Measurements from ENCODE around the gene TNFRSF8.

Gene TNFRSF8

DNA sequence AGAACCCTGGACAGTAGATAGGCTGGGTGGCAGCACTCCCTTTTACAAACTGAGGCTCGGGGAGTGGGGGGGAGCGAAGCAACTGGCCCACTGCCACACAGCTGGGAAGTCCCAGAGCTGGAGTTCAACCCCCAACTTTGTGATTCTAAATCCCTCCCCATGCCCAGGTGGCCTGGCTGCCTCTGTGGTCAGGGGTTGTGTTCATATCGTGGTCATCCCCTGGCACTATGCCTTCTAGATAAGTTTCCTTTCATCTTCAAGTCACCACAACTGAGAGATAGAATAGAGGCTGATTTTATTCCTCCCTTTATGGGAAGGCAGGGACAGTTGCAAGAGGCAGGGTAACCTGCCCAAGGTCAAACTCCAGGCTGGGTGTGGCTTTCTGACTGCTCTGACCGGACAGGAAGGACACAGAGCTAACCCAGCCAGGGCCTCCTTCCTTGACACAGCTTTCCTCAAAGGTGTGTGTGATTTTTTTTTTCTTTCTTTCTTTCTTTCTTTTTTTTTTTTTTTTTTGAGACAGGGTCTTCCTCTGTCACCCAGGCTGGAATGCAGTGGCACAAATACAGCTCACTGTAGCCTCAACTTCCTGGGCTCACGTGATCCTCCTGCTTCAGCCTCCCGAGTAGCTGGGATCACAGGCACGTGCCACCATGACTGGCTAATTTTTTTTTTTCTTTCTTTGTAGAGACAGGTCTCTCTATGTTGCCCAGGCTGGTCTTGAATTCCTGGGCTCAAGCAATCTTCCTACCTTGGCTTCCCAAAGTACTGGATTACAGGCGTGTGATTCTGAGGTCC is 85.3 kb downstream of the TNFRSF8 start:
- H3K36me3 Mint-ChIP-seq (ENCODE audit: insufficient read depth): peaks cover 3% of the 10 kb centered on the region
- no peak for ATAC-seq (replicated peaks; ENCODE audit: extremely low read depth, poor library complexity, severe bottlenecking)
- H3K9me3 Mint-ChIP-seq: no peaks in the 10 kb centered on the region
- peak overlapping the region; percentile 56 for H3K4me3 Mint-ChIP-seq
- peak overlapping the region; percentile 90 for H3K27ac Mint-ChIP-seq (ENCODE audit: low read depth)
- DNase-seq (ENCODE audit: low spot score in 2 of 2): no peak
- peaks cover 70% of the 10 kb centered on the region for H3K4me1 Mint-ChIP-seq
- H3K27me3 Mint-ChIP-seq: no peaks in the 10 kb centered on the region

DNA sequence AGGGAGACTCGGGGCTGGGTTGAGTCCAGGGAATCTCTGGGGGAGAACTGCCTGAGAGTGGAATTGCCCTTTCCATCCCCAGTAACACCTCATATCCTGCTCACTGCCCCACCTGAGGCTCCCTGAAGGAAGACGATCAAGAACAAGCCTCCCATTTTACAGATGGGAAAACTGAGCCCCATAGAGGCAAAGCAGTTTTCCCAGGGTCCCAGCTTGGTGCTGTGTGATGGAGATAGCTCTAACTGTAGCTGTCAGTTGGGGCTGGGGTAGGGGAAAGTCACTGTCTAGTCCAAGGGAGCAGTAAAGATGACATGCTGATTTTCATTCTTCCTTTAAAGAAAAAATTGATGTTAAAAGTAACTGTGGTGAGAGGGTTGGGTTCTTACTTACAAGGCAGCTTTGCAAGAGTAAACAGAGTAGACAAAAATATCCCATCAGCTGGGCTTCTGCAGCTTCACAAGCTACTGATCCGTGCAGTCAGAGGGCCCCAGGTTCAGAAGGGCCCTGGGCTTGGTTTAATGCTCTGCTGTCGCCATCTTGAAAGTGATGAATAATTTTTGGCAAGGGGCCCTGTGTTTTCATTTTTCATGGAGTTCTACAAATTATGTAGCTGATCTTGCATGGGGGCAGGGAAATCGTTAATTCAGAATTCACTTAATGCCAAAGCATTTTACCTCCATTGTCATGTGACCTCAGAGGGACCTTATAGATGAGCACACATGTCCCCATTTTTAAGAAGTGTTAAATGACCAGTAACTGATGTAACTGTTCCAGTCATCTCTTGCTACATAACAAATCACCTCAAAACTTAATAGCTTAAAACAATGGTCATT is 86.1 kb downstream of the TNFRSF8 start:
- Mint-ChIP-seq H3K27me3 (no peaks in the 10 kb centered on the region), H3K27ac (ENCODE audit: low read depth) (peak overlapping the region; percentile 90), H3K4me1 (peaks cover 66% of the 10 kb centered on the region), H3K9me3 (no peaks in the 10 kb centered on the region), H3K4me3 (peak overlapping the region; percentile 56), H3K36me3 (ENCODE audit: insufficient read depth) (peaks cover 3% of the 10 kb centered on the region)
- no peak for ATAC-seq (replicated peaks; ENCODE audit: extremely low read depth, poor library complexity, severe bottlenecking)
- DNase-seq (ENCODE audit: low spot score in 2 of 2): no peak

DNA sequence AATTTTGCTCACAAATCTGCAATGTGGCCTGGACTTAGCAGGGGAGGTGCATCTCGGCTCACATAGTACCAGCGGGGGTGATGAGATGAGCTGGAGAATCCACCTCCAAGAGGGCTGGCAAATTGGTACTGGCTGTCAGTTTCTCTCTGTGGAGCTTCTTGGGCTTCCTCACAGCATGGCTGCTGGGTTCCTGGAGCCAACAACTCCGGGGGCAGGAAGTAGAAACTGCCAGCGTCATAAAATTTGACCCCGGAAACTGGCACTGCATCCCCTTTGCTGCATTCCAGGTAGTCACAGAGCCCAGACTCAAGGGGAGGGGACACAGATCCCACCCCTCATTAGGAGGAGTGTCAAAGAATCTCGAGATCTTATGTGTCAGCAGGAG is 86.7 kb downstream of the TNFRSF8 start:
- peak overlapping the region; percentile 56 for H3K4me3 Mint-ChIP-seq
- H3K4me1 Mint-ChIP-seq: peaks cover 68% of the 10 kb centered on the region
- H3K9me3 Mint-ChIP-seq: no peaks in the 10 kb centered on the region
- H3K36me3 Mint-ChIP-seq (ENCODE audit: insufficient read depth): peaks cover 3% of the 10 kb centered on the region
- H3K27ac Mint-ChIP-seq (ENCODE audit: low read depth): peak overlapping the region; percentile 90
- DNase-seq (ENCODE audit: low spot score in 2 of 2) (no peak), ATAC-seq (replicated peaks; ENCODE audit: extremely low read depth, poor library complexity, severe bottlenecking) (no peak)
- no peaks in the 10 kb centered on the region for H3K27me3 Mint-ChIP-seq

DNA sequence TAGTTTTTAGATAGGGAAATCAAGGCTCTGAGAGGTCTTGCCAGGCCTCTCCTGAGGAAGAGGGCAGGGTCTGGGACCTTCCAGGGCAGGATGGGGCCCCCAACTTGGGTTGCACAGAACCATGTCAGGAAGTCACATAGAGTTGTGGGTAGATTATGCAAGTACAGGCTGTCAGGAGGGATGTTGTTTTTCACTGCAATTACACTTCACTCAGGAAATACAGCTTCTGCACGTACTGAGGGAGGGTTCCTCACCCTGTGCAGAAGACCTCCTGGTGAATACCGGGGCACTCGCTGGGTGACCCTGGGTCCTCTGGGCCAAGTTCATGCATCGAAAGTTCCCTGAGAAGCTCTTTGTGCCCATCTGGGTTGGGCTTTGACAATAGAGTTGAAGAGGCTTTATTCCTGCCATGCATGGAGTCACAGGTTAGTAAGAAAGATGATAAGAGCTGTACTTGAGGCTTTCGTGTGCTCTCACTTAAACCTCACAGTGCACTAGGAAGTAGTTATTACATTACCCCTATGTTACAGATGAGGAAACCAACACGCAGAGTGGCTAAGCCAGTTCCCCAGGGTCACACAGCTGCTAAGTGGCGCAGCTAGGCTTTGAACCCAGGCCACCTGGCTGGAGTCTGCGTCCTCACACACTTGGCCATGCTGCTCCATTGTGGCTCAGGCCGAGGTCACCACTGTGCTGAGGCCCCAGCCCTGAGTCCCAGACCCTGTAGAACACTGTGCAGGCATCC is 87.5 kb downstream of the TNFRSF8 start:
- Mint-ChIP-seq H3K36me3 (ENCODE audit: insufficient read depth) (peaks cover 6% of the 10 kb centered on the region), H3K27me3 (no peaks in the 10 kb centered on the region), H3K4me3 (peak overlapping the region; percentile 70), H3K4me1 (peaks cover 76% of the 10 kb centered on the region), H3K9me3 (no peaks in the 10 kb centered on the region), H3K27ac (ENCODE audit: low read depth) (peak overlapping the region; percentile 91)
- DNase-seq (ENCODE audit: low spot score in 2 of 2) (peak in 1 of 2 donors; percentile 20), ATAC-seq (replicated peaks; ENCODE audit: extremely low read depth, poor library complexity, severe bottlenecking) (peak; percentile 86)

DNA sequence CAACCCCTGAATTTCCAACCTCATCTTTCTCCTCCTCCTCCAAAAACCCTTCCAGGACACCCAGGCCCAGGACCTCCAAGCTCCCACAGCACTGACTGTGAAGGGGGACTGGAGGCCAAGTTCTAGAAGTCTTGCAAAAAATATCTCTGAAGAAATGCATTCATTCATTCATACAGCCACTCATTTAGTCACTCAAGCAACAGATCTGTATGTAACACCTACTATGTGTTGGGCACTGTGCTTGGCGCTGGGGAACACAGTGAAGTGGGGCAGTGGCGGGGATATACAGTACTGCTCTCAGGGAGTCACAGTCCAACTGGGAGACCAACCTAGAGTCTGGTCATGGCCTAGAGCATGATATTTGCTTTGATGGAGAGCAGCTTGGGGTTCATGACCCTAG is 88.4 kb downstream of the TNFRSF8 start:
- ATAC-seq (replicated peaks; ENCODE audit: extremely low read depth, poor library complexity, severe bottlenecking) (no peak), DNase-seq (ENCODE audit: low spot score in 2 of 2) (no peak)
- H3K27ac Mint-ChIP-seq (ENCODE audit: low read depth): peak overlapping the region; percentile 91
- no peaks in the 10 kb centered on the region for H3K27me3 Mint-ChIP-seq
- peaks cover 78% of the 10 kb centered on the region for H3K4me1 Mint-ChIP-seq
- peak overlapping the region; percentile 70 for H3K4me3 Mint-ChIP-seq
- H3K36me3 Mint-ChIP-seq (ENCODE audit: insufficient read depth): peaks cover 6% of the 10 kb centered on the region
- H3K9me3 Mint-ChIP-seq: no peaks in the 10 kb centered on the region

DNA sequence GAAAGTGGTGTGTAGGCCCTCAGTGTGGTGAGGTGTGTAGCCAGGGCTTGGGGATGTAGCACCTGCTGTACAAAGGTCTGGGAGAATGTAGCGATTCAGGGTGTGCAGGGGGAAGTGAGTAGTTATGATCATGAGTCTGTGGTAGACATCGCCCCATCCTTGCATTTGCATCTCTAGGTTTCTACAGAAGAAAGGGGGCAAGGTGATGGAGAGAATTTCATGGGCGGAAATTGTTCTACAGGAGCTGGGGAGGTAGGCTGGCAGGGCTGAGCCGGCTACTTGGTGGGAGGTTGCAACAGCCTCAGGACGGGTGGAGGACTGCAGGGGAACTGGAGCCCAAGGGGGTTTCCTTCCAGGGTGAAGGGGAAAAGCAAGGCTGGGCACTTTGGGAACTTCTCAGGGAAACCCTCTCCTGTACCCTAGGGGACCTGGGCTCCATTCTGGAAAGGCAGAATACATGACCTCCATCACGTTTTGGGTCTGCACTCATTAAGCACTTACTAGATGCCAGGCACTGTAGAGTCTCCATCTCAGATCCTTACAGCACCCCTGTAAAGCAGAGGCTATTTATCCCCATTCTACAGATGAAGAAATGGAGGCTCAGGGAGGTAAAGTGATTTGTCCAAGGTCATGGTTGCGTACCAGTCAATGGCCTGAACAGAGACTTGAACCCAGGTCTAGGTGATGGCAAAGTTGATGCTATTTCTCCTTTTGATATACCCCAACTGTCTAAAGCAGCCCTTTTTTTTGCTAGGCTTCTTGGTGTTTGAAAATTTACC is 89.2 kb downstream of the TNFRSF8 start:
- Mint-ChIP-seq H3K4me3 (peak overlapping the region; percentile 70), H3K27me3 (no peaks in the 10 kb centered on the region), H3K9me3 (no peaks in the 10 kb centered on the region), H3K36me3 (ENCODE audit: insufficient read depth) (peaks cover 9% of the 10 kb centered on the region), H3K27ac (ENCODE audit: low read depth) (peak overlapping the region; percentile 91), H3K4me1 (peaks cover 76% of the 10 kb centered on the region)
- ATAC-seq (replicated peaks; ENCODE audit: extremely low read depth, poor library complexity, severe bottlenecking): no peak
- no peak for DNase-seq (ENCODE audit: low spot score in 2 of 2)

DNA sequence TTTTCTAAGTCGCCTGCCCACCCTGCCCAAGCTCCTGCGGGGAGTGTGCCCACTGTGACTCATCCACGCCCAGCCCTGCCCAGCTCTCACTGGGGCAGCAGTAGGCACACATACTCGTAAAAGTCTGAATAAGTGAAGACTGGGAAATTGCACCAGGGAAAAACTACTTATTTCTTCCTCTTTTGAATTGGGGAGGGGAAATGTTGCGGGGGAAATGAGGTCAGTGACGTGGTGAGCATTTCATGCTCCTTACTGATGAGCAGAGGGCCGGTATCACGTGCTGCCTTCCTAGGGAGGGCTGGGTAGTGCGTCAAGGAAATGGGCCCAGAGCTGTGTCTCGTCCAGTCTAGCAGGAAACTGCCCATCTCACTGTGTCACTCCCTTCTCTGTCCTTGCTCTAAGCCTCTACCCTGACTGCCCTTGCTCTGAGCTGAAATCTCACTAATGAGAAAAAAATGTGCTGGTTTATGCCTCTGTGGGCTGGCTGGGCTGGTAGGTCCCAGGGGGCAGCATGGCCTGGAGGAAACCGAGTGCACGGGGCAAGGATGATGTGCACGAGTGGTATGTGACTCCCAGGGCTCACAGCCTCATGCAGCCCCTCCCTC is 90.2 kb downstream of the TNFRSF8 start:
- Mint-ChIP-seq H3K27me3 (no peaks in the 10 kb centered on the region), H3K4me3 (peak overlapping the region; percentile 23), H3K9me3 (no peaks in the 10 kb centered on the region), H3K36me3 (ENCODE audit: insufficient read depth) (peaks cover 11% of the 10 kb centered on the region), H3K4me1 (peaks cover 85% of the 10 kb centered on the region), H3K27ac (ENCODE audit: low read depth) (peak overlapping the region; percentile 95)
- DNase-seq (ENCODE audit: low spot score in 2 of 2): no peak
- no peak for ATAC-seq (replicated peaks; ENCODE audit: extremely low read depth, poor library complexity, severe bottlenecking)

DNA sequence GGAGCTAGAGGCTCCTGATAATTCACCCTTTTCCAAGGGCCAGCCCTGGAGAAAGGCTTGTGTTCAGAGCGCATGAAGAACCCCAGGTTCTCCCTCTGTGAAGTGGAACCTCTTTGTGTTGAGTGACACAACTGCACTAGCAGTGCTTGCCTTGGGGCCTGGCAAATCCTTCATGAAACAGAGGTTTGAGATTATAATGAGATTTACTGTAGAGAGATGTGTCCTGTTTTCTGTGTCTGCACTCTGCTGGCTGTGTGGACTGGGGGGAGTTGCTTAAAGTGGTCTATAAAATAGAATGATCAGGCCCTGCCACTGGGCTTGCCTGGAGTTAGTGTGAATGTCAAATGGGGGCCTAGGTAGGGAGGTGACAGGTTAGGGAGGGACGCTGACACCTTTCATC is 92.2 kb downstream of the TNFRSF8 start:
- Mint-ChIP-seq H3K27ac (ENCODE audit: low read depth) (peak overlapping the region; percentile 90), H3K4me1 (peaks cover 82% of the 10 kb centered on the region), H3K27me3 (no peaks in the 10 kb centered on the region), H3K4me3 (no peak overlapping the region), H3K36me3 (ENCODE audit: insufficient read depth) (peaks cover 11% of the 10 kb centered on the region), H3K9me3 (no peaks in the 10 kb centered on the region)
- ATAC-seq (replicated peaks; ENCODE audit: extremely low read depth, poor library complexity, severe bottlenecking) (no peak), DNase-seq (ENCODE audit: low spot score in 2 of 2) (no peak)

DNA sequence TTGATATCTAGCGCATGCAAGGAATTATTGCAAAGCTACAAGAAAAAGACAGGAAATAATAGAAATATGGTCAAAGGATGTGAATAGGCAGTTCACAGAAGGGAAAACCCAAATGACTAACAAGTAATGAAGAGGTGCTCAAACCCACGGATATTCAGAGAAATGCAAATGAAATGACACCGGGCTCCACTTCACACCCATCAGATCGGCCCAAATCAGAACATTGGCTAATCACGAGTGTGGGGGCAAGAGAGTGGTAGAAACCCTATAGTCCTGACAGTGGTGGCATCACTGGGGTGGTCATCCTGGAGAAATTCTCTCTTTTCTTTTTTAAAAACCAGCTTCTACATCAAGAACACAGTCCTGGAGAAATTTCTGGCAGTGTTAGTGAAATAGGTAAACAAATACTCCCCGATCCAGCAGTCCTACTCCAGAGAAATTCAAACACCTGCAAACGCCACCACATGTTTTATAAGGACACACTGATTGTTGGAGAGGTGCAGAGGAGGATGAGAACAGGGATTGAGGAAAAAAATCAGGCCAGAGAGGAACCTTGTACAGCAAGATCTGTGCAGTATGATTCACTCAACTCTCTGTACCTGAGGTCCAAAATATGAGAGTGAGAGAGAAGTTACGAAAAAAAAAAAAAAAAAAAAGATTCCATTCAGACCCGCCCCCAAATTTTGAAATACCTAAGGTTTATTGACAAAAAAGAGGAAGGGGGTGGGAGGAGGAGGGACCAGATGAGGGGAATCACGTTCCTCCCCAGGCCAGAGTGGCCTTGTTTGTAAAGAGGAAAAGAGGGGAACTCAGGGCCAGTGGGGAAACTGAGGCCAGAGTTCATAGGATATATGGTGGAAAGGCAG is 94.5 kb downstream of the TNFRSF8 start:
- no peaks in the 10 kb centered on the region for H3K9me3 Mint-ChIP-seq
- H3K4me3 Mint-ChIP-seq: peak overlapping the region; percentile 66
- H3K27ac Mint-ChIP-seq (ENCODE audit: low read depth): peak overlapping the region; percentile 90
- no peaks in the 10 kb centered on the region for H3K27me3 Mint-ChIP-seq
- peaks cover 8% of the 10 kb centered on the region for H3K36me3 Mint-ChIP-seq (ENCODE audit: insufficient read depth)
- ATAC-seq (replicated peaks; ENCODE audit: extremely low read depth, poor library complexity, severe bottlenecking) (peak; percentile 39), DNase-seq (ENCODE audit: low spot score in 2 of 2) (no peak)
- peaks cover 81% of the 10 kb centered on the region for H3K4me1 Mint-ChIP-seq

DNA sequence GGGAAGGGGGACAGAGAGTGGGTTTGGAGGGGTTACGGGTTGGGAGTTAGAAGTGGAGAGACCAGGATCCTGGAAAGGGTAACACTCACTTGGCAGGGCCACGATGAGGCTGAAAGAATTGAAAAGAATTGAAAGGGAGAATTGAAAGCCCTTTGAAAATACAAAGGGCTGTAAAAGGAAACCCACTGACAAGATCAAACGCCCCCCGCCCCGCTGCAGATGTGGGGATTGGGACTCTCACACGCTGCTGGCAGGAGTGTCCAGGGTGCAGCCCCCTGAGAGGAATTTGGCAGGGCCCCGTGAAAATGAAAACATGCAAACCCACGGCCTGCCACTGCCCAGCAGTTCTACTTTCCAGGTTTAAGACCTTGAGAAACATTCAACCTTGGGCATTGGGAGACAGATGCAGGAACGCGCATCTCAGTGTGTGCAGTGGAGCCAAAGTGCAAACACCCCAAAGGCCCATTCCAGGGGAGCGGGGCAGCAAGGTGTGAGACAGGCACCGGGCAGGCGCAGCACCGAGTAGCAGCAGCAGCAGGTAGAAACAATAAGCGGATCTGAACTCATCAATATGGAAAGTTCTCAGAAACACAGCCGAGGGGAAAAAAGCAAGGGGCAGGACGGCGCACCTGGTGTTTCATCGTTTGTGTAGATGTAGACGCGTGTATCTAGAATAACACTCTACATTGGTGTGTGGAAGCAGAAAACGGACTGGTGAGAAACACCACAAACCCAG is 95.4 kb downstream of the TNFRSF8 start:
- DNase-seq (ENCODE audit: low spot score in 2 of 2): no peak
- peak overlapping the region; percentile 90 for H3K27ac Mint-ChIP-seq (ENCODE audit: low read depth)
- ATAC-seq (replicated peaks; ENCODE audit: extremely low read depth, poor library complexity, severe bottlenecking): no peak
- H3K4me1 Mint-ChIP-seq: peaks cover 81% of the 10 kb centered on the region
- H3K9me3 Mint-ChIP-seq: no peaks in the 10 kb centered on the region
- peaks cover 10% of the 10 kb centered on the region for H3K36me3 Mint-ChIP-seq (ENCODE audit: insufficient read depth)
- no peaks in the 10 kb centered on the region for H3K27me3 Mint-ChIP-seq
- H3K4me3 Mint-ChIP-seq: peak overlapping the region; percentile 66
